Stimulated activated CD8-positive, alpha-beta memory T cell treated with anti-CD3 and anti-CD28 coated beads, Interleukin-15, amount 100 ng/mL, for 48 hours (primary cell): ENCODE results near the gene EPB41L4B.
"Not testable (repeated sequence)": the region's sequence is repeated elsewhere in the genome, so short reads cannot be mapped to it uniquely, and the experiment has no call there.

ENCODE experiments used
- DNase-seq, 2 donors: peaks; one replicate each; pipeline ENCODE4 v3.0.0-alpha.2; 2020; ENCODE audit warnings: low read depth in 2 of 2

Gene EPB41L4B

DNA sequence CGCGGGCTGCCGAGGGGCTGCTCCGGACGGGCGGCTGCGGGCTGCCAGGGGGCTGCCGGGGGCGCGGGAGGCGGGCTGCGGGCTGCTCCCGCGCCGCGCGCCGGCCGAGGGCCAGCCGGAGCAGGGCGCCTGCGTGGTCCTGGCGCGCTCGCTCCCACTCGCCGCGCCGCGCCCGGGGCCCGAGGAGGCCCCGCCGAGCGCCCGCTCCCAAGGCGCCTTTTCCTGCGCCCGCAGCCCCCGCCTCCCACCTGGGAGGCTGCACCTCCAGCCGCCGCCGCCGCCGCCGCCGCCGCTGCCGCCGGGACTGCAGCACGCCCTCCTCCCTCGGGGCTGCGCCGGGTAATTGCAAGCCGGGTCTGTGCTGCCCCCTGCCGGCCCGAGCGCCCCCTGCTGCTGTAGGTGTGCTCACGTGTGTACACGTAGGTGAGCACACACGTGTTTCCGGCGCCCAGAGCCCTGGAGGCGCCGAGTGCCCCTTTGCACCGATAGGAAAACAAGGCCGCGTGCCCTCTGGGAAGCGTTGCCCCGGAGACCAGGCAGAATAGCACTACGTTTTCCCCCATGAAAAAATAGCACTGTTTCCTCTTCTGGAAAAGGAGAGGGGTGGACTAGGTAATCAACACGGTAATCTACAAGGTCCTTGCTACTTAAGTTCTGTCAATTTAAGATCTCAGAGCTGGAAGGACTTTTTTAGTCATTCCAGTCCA lies at the start of gene EPB41L4B:
EPB41L4B (minus strand) TSS at position 318 of the 707 bp plus-strand sequence. CDS start 613 bp downstream, outside the sequence.
- DNase-seq, result peak; percentile 79 to 81

DNA sequence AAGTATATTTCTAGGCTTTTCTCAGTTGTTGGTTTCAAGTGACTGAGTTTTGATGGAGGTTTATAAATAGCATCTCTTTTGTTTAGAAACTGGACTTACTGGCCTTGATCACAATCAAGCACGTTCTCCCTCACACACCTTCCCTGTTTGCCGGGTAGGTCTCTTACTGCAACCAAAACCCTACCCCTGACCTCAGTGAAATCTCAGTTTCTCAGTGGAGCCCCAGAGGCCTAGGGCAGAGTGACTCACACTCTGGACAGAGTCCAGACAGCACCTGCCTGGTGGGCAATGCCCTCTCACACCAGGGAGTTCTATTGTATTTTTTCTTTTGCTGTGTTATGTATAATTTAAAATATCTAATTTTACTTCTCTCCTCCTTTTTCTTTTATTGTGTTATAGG lies 48.4 kb upstream of the EPB41L4B start:
- no peak for DNase-seq

DNA sequence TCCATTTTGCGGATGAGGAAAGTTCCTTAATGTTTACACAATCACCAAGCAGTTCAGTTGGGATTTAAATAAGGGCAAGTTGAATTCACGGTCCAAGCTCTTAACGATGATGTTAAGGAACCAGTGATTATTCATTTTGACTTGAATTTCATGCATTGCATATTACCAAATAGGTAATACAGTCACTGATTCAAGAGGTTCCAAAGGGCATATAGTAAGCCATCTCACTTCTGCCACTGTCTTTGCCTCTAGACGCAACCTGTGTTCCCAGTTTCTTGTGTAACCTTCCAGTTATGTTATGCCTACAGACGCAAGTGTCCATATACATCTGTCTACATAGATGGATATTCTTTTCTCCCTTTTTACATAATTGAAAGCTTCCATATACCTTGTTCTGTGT lies 39.9 kb upstream of the EPB41L4B start:
- DNase-seq, result no peak

DNA sequence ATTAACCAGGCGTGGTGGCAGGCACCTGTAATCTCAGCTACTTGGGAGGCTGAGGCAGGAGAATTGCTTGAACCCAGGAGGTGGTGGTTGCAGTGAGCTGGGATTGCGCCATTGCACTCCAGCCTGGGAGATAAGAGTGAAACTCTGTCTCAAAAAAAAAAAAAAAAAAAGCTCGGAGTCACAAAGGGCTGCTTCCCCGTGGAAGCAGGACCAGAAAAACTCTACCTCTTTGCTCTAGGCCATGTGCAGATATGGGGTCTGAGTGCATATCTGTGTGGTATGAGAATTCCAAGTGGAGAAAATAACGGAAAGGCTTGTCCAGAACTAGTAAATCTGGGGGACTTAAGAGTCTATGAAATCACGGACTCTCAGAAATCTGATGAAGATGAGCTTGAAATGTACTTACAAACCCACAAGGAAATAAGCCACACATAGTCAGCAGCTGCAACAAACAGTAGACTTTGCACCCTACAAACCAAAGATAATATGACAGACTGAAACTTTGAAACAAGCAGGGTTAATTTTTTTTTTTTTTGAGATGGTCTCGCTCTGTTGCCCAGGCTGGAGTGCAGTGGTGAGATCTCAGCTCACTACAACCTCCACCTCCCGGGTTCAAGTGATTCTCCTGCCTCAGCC lies 38.2 kb upstream of the EPB41L4B start:
- not testable (repeated sequence) for DNase-seq

DNA sequence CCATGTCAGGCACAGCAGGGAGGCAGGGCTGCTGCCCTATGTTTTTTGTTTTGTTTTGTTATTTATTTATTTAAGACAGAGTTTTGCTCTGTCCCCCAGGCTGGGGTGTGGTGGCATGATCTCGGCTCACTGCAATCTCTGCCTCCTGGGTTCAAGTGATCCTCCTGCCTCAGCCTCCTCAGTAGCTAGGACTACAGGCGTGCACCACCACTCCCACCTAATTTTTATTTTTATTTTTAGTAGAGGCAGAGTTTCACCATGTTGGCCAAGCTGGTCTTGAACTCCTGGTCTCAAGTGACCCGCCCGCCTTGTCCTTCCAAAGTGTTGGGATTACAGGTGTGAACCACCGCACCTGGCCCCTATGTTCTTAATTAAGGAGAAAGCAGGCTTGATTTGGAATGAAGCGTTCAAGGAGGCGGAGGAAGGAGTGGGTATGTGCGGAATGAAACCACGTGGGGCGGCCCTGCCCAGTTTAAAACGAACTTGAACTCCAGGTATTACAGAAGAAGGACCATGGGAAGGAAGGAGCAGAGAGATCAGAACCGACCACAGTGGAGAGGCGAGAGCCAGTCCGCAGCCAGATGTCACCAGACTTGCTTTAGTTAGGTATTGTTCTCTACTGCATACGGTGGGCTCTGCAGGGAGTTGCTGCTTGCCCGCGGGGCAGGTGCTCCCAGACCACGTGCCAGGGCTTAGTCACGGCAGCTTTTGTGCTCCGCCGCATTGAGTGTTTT lies 34.9 kb upstream of the EPB41L4B start:
- DNase-seq, result no peak

DNA sequence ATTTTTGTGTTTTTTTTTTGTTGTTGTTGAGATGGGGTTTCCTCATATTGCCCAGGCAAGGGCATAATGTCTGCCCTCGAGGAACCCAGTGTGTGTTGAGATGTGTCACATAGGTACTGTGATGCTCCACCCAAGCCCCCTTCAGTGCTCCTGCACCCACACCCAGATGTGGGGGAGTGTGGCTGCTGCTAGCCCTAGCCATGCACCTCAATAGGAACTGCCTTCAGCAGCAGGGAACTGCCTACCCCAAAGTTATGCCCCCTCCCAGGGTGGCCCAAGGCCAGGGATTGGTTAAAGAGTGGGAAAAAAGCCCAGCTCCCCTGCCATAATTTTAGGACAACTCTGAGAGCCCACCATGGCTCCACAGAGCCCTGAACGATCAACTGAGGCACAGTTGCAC lies 33.3 kb upstream of the EPB41L4B start:
- no peak for DNase-seq

DNA sequence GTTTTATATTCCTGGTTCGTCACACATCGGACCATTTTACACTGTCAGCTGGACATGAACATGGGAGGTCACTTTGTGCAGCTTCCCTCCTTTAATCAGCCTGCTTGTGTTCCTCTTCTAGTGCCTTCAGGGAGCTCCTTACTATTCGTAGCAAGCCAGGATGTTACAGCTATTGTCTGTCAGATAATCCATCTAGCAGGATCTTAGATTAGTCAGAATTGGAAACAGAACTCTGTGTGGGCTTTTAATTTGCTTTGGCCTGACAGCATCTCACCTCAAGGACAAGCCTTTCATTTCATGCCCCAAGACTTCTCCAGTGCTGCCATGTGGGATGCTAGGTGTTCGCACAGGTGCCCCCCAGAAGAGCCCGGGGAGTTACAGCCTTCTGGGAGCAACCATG lies 30.2 kb upstream of the EPB41L4B start:
- DNase-seq, result no peak

DNA sequence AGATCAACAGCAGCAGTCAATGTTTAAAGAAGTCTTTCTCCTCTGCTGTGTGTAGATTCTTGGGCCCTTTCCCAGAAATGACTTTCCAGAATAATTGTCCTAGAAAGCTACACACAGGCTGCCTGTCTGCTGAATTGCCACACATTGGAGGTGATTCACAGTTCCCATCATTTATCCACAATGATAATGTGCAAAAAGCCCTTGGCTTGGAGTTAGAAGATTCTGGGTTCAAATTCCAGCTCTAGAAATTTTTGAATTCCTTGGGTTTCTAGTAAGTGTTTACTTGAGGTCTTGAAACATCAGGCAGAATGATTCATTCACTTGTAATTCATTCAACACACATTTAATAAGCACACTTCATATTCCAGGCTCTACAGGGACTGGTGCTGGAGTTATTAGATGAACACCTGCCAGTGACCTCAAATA lies 28.6 kb upstream of the EPB41L4B start:
- DNase-seq, result no peak

DNA sequence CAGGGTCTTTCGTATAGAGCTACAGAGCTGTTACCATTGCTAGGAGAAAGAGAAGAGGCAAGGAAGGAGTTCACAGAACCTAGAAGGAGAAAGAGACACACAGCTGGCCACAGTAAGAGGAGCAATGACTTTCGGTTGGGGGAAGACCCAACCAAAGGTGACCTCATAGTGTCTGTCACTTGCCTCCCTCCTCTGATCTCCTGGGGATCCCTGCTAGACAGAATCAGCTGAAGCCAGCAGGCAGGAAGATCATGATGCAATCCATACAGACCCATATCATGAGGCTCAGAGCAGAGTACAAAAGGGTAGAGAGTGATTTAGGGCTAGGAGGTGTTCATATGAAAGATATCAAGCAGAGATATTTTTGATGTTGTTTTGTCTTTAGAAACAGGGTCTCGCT lies 26.0 kb upstream of the EPB41L4B start:
- DNase-seq, result no peak

DNA sequence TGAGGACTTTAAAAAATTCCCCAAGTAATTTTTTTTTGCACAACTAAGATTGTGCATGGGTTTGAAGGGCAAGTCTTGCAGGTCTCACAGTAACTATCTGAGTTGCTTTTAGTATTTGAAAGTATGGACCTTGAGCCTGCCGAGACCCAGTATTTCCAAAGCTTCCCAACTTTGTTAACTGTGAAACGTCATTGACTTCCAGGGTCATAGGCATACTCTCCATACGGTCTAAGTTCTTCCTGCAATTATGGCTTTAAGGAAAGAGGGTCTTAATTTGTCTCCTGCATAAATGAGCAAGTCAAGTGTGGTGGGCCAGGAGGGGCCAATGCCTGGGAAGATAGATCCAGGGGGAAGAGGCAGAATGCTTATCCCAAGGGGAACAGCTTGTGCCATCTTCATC lies 24.0 kb upstream of the EPB41L4B start:
- DNase-seq, result no peak

DNA sequence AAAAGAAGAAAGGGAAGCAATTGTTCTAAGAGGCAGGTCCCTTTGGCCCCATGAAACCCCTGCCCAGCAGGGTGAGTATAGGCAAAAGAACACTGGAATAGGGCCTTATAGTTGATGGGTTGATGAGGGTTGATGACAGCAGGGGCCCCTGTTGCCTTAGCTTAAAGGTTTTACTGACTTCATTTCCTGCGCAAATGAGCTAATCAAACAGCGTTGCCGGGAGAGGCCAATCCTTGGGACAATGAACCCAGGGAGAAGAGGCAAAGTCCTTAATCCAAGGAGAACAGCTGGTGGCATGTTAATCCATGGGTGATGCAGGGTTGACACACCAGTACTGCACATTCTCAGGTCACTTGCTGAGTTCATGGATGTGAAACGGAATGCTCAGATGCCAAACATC lies 22.0 kb upstream of the EPB41L4B start:
- DNase-seq, result no peak

DNA sequence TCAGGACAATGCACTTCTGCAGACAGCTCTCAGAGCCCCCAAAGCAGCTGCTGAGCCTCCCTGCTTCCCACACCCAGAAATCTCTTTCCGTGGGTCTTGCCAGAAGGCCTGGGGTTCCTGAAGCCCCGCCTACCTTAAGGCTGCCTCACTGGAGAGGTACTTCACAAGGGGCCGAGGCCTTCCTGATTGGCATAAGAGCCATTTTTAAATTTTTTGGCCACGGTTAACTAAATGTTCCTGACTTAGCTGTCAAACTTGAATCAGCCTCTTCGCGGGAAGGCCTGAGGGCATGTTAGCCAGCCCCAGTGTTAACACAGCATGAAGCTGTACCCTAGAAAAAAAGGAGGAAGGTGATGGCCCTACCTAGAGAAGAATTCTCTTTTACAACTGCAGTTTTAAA lies 20.7 kb upstream of the EPB41L4B start:
- no peak for DNase-seq

DNA sequence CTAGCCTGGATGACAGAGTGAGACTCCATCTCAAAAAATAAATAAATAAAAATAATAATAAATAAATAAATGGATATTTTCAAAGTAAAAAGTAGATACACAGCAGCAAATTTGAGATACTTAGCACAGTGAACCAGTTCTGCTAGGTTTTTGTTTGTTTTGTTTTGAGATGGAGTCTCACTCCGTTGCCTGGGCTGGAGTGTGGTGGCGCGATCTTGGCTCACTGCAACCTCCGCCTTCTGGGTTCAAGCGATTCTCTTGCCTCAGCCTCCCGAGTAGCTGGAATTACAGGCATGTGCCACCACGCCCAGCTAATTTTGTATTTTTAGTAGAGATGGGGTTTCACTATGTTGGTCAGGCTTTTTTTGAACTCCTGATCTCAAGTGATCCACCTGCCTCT lies 20.1 kb upstream of the EPB41L4B start:
- not testable (repeated sequence) for DNase-seq

DNA sequence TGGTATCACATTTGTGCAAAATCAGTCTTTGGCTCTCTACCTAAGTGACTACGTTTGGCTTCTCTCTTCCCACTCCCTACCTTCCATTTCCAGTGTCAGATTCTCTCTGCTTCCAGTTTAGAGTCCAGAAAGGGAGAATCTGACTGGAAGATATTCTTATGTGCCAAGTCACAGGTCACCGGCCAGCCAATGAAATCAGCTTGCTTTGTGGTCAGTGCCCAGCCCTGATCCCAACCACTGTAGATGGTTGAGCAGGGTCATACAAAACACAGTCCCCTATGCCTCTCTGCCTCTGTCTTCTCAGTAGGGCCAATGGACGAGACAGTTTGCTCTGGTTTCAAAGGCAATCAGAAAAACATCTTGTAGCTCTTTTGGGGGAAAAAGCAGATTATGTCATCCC lies 15.6 kb upstream of the EPB41L4B start:
- no peak for DNase-seq

DNA sequence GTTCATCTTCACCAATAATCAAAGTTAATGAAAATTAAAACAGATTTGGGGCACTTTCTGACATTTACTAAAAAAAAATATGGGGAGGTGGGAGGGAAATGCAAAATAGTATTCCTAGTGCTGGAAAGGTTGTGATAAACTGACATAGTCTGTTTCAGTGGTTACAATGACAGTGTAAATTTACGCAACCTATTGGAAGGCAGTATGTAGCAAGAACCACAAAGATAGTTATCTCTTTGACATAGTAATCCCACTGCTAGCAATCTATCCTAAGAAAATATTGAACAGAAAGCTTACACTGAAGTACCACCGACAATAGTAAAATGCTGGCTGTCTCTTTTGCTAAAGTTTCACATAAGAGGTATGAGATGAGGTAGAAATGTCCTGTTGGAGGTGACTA lies 15.1 kb upstream of the EPB41L4B start:
- no peak for DNase-seq

DNA sequence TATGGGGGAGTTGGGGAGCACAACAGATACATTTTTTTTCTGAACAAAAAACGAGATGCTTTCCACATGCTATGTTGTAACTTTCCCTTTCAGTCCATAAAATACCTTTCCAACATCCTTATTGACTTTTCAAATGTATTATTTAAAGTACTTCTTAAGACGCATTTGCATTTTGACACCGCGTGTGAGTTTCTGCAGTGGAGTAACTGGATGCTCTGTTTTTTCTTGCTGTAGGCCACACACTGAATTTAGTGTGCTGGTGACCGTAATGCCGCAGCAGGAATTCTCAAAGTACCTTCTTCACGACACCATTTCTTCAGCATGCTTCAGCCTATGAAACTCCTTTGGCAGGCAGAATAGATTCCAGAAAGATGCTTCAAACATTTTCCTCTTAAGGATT lies 14.3 kb upstream of the EPB41L4B start:
- no peak for DNase-seq

DNA sequence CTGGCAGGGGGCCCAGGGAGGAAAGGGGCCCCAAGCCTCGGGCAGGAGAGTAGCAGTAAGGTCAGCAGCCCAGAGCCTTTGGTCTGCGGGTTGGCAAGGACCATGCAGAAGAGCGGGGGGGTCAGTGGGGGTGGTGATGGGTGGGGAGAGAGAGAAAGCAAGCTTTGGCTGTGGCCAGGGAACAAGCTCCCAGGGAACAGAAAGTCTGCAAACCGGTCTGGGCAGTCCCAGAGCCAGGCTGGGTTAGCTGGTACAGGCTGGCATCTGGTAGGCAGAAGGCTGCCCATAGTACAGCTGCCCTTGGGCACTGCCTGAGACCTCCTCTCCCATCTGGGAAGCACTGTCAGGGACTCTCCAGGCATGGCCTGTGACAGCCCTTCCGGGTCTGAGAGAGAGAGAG lies 10.5 kb upstream of the EPB41L4B start:
- DNase-seq, result no peak

DNA sequence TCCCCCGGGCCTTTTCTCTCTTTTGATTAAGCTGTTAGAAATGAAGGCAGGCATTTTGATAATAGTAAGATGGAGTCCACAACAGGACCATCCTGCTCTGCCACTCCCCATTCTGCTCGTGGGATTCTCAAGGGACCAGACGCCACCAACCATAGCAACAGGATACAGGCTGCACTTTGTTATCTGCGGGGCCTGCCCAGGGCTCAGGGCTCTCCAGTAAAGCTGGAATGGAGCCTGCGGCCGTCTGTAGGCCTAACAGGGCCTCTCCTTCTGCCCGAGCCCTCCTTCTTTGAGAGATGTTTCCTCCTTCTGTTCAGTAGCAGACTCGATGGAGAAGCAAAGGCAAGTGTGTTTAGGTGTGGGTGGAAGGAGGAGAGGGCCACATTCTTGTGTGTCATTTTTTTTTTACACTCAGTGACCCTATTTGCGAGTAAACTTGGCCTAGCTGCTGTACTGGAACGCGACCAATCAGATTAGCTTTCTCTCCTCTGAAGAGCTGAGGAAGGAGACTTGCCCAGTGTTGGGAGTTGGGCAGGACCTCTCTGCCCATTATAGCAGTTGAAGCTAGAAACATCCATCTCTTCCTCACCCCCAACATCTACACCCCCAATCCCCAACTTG lies 8.9 kb upstream of the EPB41L4B start:
- DNase-seq, result no peak

DNA sequence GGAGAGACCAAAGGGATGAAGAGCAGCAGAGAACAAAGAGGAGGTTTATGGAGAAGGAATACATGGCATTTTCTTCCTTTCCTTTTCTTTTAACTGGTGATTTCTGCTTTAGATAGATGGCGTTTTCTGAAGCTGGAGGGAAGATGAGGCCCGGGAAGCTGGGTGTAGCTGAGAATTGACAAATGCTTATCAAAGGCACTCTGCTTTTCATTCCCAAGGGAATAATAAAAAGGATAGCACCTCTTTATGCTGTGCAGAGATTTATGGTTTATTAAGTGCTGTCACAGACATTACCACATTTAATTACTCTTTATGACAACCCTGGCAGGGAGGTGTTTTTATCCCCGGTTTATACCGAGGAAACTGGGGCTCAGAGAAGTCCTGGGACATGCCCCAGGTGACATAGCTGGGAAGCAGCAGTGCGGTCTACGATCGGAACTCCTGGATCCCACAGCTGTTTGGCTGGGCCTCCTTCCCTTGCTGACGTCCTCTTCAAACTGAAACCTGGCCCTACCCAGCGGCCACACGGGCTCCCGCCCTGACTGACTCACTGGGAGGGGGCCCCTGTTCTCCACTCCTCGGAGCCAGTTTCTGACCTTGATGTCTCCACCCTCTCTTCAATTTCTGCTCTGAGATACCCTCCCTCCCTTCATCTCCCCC lies 8.2 kb upstream of the EPB41L4B start:
- no peak for DNase-seq

DNA sequence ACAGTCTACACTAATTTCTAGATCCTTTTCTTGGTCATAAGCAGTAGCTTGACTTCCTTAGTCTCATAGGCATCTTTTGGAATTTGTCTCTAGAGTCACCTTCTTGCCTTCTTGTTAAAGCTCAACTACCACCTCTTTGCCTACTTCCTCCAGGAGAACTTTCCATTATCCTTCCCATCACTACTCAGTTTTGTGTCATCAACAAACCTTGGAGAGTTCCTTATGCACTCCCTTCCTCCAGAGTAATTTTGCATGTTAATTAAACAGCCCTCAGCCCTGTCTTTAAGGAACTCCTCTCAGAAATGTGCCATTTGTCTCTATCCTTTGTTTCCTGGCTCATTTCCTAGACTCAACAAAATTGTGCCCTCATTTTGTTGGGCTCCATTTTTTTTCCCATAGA lies 4.2 kb upstream of the EPB41L4B start:
- no peak for DNase-seq

DNA sequence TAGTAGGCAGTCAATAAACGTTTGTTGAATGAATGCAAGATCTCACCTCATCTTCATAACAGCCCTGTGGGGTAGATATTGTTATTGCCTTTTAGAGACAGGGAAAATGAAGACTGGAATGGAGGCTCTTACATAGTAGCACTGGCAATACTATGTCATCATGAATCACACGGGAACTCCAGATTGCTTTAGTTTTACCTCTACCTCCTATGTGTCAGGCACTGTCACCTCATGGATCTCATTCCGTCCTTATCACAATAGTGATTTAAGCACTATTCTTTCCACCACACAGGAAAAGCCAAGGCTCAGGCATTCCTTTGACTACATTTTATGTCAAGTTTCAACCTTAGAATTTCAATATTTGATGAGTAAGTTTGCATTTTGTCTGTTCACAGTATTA lies 2.9 kb upstream of the EPB41L4B start:
- DNase-seq, result no peak

DNA sequence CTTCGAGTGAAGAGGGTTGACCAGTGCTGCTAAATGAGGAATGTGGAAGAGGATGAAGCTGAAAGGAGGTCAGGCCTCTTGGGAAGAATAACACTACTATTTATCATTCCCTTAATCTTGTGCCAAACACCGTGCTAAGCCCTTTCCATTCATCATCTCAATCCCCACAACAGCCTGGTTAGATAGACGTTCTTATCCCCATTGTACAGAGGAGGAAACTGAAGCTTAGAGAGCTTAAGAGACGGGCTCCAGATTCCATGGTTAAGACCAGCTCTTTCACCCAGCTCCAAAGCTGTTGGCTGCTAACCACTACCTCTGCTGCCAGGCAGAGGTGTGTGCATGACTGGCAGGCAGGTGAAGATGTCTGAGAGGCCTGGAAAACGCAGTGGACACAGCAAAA lies 868 bp upstream of the EPB41L4B start:
- no peak for DNase-seq
